GM23338 (cell line): ENCODE results near the gene EPG5.

Source experiments
- EZH2 ChIP-seq: fragments of 200-600 bp; sonication (generic); IDR thresholded peaks from one replicate; pipeline ENCODE4 v1.8.0; 2017; ENCODE audit warnings: antibody characterized with exemption, mild to moderate bottlenecking, low read depth; ENCODE audit not compliant: unreplicated experiment
- TF ChIP-seq, protein P1 (sequence below), 2 experiments: fragments of 200-600 bp in 1 of 2; sonication (generic) in 1 of 2; conservative IDR thresholded peaks; 2 replicates each; pipeline versions ENCODE4 v1.5.1 to v1.6.1; 2016 to 2017; ENCODE audit warnings: antibody characterized with exemption in 2 of 2, low read depth in 2 of 2, mild to moderate bottlenecking in 2 of 2, moderate library complexity in 1 of 2
- TF ChIP-seq, protein P2 (sequence below): IDR thresholded peaks from one replicate; pipeline ENCODE4 v1.6.1; 2018; ENCODE audit warnings: antibody characterized with exemption; ENCODE audit not compliant: unreplicated experiment

DNA sequence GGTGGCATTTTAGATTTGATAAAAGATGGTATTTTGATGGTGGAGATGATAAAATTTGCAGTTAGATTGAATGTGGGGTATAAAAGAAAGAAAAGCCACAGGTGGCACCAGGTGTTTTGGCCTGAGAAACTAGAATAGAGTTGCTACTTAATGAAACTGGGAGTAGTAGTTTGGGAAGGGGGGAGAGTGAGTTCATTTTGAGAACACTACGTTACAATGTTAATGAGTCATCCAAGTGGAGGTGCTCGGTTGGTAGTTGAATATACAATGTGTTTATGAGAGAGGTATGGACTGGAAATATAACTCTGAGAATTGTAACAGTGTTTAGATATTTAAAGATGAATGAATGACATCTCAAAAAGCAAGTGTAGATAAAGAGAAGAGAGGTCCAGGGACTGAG, 26.4 kb downstream of the EPG5 start:
- TF ChIP-seq, protein P1, sequence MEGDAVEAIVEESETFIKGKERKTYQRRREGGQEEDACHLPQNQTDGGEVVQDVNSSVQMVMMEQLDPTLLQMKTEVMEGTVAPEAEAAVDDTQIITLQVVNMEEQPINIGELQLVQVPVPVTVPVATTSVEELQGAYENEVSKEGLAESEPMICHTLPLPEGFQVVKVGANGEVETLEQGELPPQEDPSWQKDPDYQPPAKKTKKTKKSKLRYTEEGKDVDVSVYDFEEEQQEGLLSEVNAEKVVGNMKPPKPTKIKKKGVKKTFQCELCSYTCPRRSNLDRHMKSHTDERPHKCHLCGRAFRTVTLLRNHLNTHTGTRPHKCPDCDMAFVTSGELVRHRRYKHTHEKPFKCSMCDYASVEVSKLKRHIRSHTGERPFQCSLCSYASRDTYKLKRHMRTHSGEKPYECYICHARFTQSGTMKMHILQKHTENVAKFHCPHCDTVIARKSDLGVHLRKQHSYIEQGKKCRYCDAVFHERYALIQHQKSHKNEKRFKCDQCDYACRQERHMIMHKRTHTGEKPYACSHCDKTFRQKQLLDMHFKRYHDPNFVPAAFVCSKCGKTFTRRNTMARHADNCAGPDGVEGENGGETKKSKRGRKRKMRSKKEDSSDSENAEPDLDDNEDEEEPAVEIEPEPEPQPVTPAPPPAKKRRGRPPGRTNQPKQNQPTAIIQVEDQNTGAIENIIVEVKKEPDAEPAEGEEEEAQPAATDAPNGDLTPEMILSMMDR (conservative IDR thresholded peaks at IDR 0.05; ENCODE audit: low read depth in 2 of 2), result no peak
- TF ChIP-seq, protein P2, sequence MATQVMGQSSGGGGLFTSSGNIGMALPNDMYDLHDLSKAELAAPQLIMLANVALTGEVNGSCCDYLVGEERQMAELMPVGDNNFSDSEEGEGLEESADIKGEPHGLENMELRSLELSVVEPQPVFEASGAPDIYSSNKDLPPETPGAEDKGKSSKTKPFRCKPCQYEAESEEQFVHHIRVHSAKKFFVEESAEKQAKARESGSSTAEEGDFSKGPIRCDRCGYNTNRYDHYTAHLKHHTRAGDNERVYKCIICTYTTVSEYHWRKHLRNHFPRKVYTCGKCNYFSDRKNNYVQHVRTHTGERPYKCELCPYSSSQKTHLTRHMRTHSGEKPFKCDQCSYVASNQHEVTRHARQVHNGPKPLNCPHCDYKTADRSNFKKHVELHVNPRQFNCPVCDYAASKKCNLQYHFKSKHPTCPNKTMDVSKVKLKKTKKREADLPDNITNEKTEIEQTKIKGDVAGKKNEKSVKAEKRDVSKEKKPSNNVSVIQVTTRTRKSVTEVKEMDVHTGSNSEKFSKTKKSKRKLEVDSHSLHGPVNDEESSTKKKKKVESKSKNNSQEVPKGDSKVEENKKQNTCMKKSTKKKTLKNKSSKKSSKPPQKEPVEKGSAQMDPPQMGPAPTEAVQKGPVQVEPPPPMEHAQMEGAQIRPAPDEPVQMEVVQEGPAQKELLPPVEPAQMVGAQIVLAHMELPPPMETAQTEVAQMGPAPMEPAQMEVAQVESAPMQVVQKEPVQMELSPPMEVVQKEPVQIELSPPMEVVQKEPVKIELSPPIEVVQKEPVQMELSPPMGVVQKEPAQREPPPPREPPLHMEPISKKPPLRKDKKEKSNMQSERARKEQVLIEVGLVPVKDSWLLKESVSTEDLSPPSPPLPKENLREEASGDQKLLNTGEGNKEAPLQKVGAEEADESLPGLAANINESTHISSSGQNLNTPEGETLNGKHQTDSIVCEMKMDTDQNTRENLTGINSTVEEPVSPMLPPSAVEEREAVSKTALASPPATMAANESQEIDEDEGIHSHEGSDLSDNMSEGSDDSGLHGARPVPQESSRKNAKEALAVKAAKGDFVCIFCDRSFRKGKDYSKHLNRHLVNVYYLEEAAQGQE, result no peak
- no peak for TF ChIP-seq EZH2
